ENCODE results near the gene C1orf167.
"Not testable (repeated sequence)": the region's sequence is repeated elsewhere in the genome, so short reads cannot be mapped to it uniquely, and the experiment has no call there.

C1orf167 gene

GRCh38 chr1:11803924-11804665 lies 42.1 kb downstream of the C1orf167 start:
- DNase-seq, result not testable (repeated sequence)

- DNase-seq, result peak; percentile 55 to 85
Observed at GRCh38 chr1:11804666-11805421, 42.9 kb downstream of the C1orf167 start.

- DNase-seq, result peak; percentile 98 to 99
Observed at GRCh38 chr1:11805422-11806306, 43.7 kb downstream of the C1orf167 start, which contains the start of the genes CLCN6 and MTHFR. Gene CLCN6 (plus strand): TSS chr1:11806191. CDS start chr1:11806263, 72 bp downstream. Gene MTHFR (minus strand): TSS chr1:11805964. CDS start chr1:11803116, 2,848 bp downstream.

GRCh38 chr1:11806307-11806936 lies 44.4 kb downstream of the C1orf167 start:
- DNase-seq, result peak; percentile 78 to 81

GRCh38 chr1:11807133-11807532 lies 45.1 kb downstream of the C1orf167 start:
- no peak for DNase-seq

- DNase-seq, result no peak
Observed at GRCh38 chr1:11813021-11813420, 51.0 kb downstream of the C1orf167 start.

GRCh38 chr1:11817192-11817591 lies 55.2 kb downstream of the C1orf167 start:
- DNase-seq, result no peak

GRCh38 chr1:11822091-11822490 lies 60.1 kb downstream of the C1orf167 start:
- no peak for DNase-seq

GRCh38 chr1:11823366-11824137 lies 61.6 kb downstream of the C1orf167 start:
- DNase-seq, result no peak

GRCh38 chr1:11825131-11825530 lies 63.1 kb downstream of the C1orf167 start:
- DNase-seq, result no peak

- no peak for DNase-seq
Observed at GRCh38 chr1:11826946-11827345, 65.0 kb downstream of the C1orf167 start.

- no peak for DNase-seq
Observed at GRCh38 chr1:11828511-11828910, 66.5 kb downstream of the C1orf167 start.

GRCh38 chr1:11831945-11832725 lies 70.1 kb downstream of the C1orf167 start:
- peak; percentile 73 to 94 for DNase-seq

GRCh38 chr1:11833497-11833896 lies 71.5 kb downstream of the C1orf167 start:
- DNase-seq, result no peak

GRCh38 chr1:11833900-11834299 lies 71.9 kb downstream of the C1orf167 start:
- DNase-seq, result no peak

- DNase-seq, result no peak
Observed at GRCh38 chr1:11835441-11836225, 73.6 kb downstream of the C1orf167 start.

GRCh38 chr1:11836955-11837766 lies 75.2 kb downstream of the C1orf167 start:
- DNase-seq, result no peak

GRCh38 chr1:11837767-11838348 lies 75.9 kb downstream of the C1orf167 start:
- DNase-seq, result no peak

Data from NCI-H2081 (cell line).